Mesendoderm (in vitro differentiated cells): ENCODE data around the gene PTPRG.

ENCODE experiments used
- DNase-seq: peaks from one replicate; pipeline ENCODE4 v3.0.0; 2013
- H2AK5ac ChIP-seq: 2 replicates; pipeline ENCODE4 v1.6.1; 2013; ENCODE audit warnings: low read length, inconsistent platforms
- H2BK120ac ChIP-seq: 2 replicates; pipeline ENCODE4 v1.6.1; 2013; ENCODE audit warnings: low read depth, mild to moderate bottlenecking, low read length, moderate library complexity, mixed read lengths
- H2BK15ac ChIP-seq: replicated peaks from 2 replicates; pipeline ENCODE4 v1.6.1; 2013; ENCODE audit warnings: low read depth, mild to moderate bottlenecking, moderate library complexity
- H2BK5ac ChIP-seq: 2 replicates; pipeline ENCODE4 v1.6.1; 2013; ENCODE audit warnings: low read length, inconsistent platforms
- H3K18ac ChIP-seq: 2 replicates; pipeline ENCODE4 v1.6.1; 2013; ENCODE audit warnings: mild to moderate bottlenecking, low read length, mixed read lengths
- H3K23ac ChIP-seq: one replicate; pipeline ENCODE4 v1.6.1; 2013; ENCODE audit warnings: low read length
- H3K27ac ChIP-seq: 2 replicates; pipeline ENCODE4 v1.5.1; 2013; ENCODE audit warnings: low read depth, mild to moderate bottlenecking, inconsistent platforms, low read length, moderate library complexity
- H3K27me3 ChIP-seq: 2 replicates; pipeline ENCODE4 v1.6.1; 2013; ENCODE audit warnings: low read length, control low read depth, mild to moderate bottlenecking, inconsistent platforms; ENCODE audit not compliant: insufficient read depth, poor library complexity
- H3K36me3 ChIP-seq: 2 replicates; pipeline ENCODE4 v1.6.1; 2013; ENCODE audit warnings: low read length, inconsistent platforms; ENCODE audit not compliant: control insufficient read depth, insufficient read depth
- H3K4ac ChIP-seq: one replicate; pipeline ENCODE4 v1.6.1; 2013; ENCODE audit warnings: low read depth, mild to moderate bottlenecking, low read length, moderate library complexity
- H3K4me1 ChIP-seq: 2 replicates; pipeline ENCODE4 v1.6.1; 2013; ENCODE audit warnings: low read depth, low read length, inconsistent platforms; ENCODE audit not compliant: control insufficient read depth
- H3K4me2 ChIP-seq: 2 replicates; pipeline ENCODE4 v1.6.1; 2013; ENCODE audit warnings: low read length
- H3K4me3 ChIP-seq: 2 replicates; pipeline ENCODE4 v1.5.1; 2013; ENCODE audit warnings: mild to moderate bottlenecking, low read length
- H3K56ac ChIP-seq: one replicate; pipeline ENCODE4 v1.6.1; 2013; ENCODE audit warnings: low read length
- H3K79me1 ChIP-seq: 2 replicates; pipeline ENCODE4 v1.6.1; 2013; ENCODE audit warnings: low read length, inconsistent platforms
- H3K79me2 ChIP-seq: 2 replicates; pipeline ENCODE4 v1.6.1; 2013; ENCODE audit warnings: mild to moderate bottlenecking, low read length; ENCODE audit not compliant: control insufficient read depth, insufficient read depth
- H3K9ac ChIP-seq: 2 replicates; pipeline ENCODE4 v1.6.1; 2013; ENCODE audit warnings: low read length, inconsistent platforms
- H4K5ac ChIP-seq: one replicate; pipeline ENCODE4 v1.6.1; 2013; ENCODE audit warnings: low read length
- H4K8ac ChIP-seq: one replicate; pipeline ENCODE4 v1.6.1; 2013; ENCODE audit warnings: low read depth, mild to moderate bottlenecking, control low read depth, low read length, moderate library complexity
- WGBS: extraction: QIAGEN DNeasy Blood & Tissue Kit; methylation state at CpG from one replicate; pipeline ENCODE4 v1.1.7; 2013; ENCODE audit warnings: low lambda C conversion rate, missing lambda C conversion rate; ENCODE audit not compliant: insufficient coverage; ENCODE audit errors: extremely low coverage; 5-methylcytosine and 5-hydroxymethylcytosine counted together

Gene PTPRG

GRCh38 chr3:61645148-61645547, 83.8 kb downstream of the PTPRG start:
- no peaks in the 10 kb centered on the region for H3K36me3 ChIP-seq
- H3K27me3 ChIP-seq = no peaks in the 10 kb centered on the region
- H4K8ac ChIP-seq = no peak overlapping the region
- DNase-seq = no peak
- no CpG with 5 or more reads among the region's 2 CpGs for WGBS
- H3K56ac ChIP-seq = no peak overlapping the region
- no peak overlapping the region for H4K5ac ChIP-seq
- peaks cover 89% of the 10 kb centered on the region for H3K79me2 ChIP-seq
- H3K4me2 ChIP-seq = no peak overlapping the region
- no peak overlapping the region for H3K4me3 ChIP-seq
- no peak overlapping the region for H3K4ac ChIP-seq
- no peak overlapping the region for H2AK5ac ChIP-seq
- no peak overlapping the region for H2BK120ac ChIP-seq
- H3K27ac ChIP-seq = no peak overlapping the region
- no peak overlapping the region for H3K9ac ChIP-seq
- H3K18ac ChIP-seq = no peak overlapping the region
- H2BK15ac ChIP-seq = no peak overlapping the region
- H3K79me1 ChIP-seq = peaks cover 27% of the 10 kb centered on the region
- peaks cover 9% of the 10 kb centered on the region for H3K4me1 ChIP-seq
- H2BK5ac ChIP-seq = no peak overlapping the region
- H3K23ac ChIP-seq = no peak overlapping the region

DNA sequence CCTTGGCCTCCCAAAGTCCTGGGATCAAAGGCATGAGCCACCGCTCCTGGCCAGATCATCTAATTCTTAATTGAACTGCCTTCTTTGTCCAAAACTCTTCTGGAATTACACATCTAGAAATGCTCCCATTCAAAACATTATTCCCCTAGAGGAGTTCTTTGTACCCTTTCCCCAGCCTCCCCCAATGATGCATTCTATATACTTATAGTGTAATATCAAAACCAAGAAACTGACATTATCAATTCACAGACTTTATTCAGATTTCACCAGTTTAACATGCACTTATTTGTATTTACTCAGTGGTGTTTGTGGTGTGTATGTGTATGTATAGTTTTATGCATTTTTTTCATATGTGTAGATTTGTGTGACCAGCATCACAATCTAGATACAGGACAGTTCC, 85.0 kb downstream of the PTPRG start:
- no peaks in the 10 kb centered on the region for H3K27me3 ChIP-seq
- no peak overlapping the region for H3K18ac ChIP-seq
- no peak for DNase-seq
- H2BK120ac ChIP-seq = no peak overlapping the region
- H3K56ac ChIP-seq = no peak overlapping the region
- H2AK5ac ChIP-seq = no peak overlapping the region
- H3K4me3 ChIP-seq = no peak overlapping the region
- WGBS = no CpG with 5 or more reads among the region's 1 CpG
- no peak overlapping the region for H3K9ac ChIP-seq
- peaks cover 23% of the 10 kb centered on the region for H3K79me1 ChIP-seq
- H3K4me1 ChIP-seq = peaks cover 5% of the 10 kb centered on the region
- peaks cover 82% of the 10 kb centered on the region for H3K79me2 ChIP-seq
- H3K4me2 ChIP-seq = no peak overlapping the region
- H3K36me3 ChIP-seq = no peaks in the 10 kb centered on the region
- no peak overlapping the region for H3K4ac ChIP-seq
- no peak overlapping the region for H2BK5ac ChIP-seq
- H3K27ac ChIP-seq = no peak overlapping the region
- no peak overlapping the region for H4K8ac ChIP-seq
- H3K23ac ChIP-seq = no peak overlapping the region
- no peak overlapping the region for H4K5ac ChIP-seq
- H2BK15ac ChIP-seq = no peak overlapping the region

DNA sequence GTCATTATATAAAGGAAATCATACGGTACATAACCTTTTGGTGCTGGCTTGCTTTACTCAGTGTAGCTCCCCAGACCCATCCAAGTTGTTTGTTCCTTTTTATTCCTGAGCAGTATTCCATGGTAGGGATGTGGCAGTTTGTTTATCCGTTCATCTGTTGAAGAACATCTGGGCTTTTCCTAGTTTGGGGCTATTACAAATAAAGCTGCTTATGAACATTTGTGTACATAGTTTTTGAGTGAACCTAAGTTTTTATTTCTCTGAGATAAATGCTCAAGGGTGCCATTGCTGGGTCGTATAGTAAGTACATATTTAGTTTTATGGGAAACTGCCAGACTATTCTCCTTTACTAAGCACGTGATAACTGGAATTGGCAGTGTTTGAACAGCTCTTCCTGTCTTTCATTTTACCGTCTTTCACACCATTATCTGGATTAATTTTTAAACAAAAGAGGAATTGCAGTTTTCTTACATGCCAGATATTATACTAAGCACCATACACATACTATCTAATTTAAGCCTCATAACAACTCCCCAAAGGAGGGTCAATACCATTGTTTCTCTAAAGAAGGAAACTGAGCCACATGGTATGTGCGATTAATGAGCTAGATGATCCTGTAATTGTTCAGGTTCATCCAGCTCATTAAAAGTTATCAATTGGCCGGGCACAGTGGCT, 85.6 kb downstream of the PTPRG start:
- Histone ChIP-seq H3K4me1 (peaks cover 5% of the 10 kb centered on the region), H3K79me2 (peaks cover 81% of the 10 kb centered on the region), H3K18ac (no peak overlapping the region), H3K27ac (no peak overlapping the region), H3K79me1 (peaks cover 24% of the 10 kb centered on the region), H3K36me3 (no peaks in the 10 kb centered on the region), H3K23ac (no peak overlapping the region), H3K9ac (no peak overlapping the region), H3K4me3 (no peak overlapping the region), H3K27me3 (no peaks in the 10 kb centered on the region), H2AK5ac (no peak overlapping the region), H4K8ac (no peak overlapping the region), H3K56ac (no peak overlapping the region), H2BK15ac (no peak overlapping the region), H2BK5ac (no peak overlapping the region), H2BK120ac (no peak overlapping the region), H4K5ac (no peak overlapping the region), H3K4me2 (no peak overlapping the region), H3K4ac (no peak overlapping the region)
- WGBS = no CpG with 5 or more reads among the region's 7 CpGs
- DNase-seq = no peak

GRCh38 chr3:61648481-61648880, 87.1 kb downstream of the PTPRG start:
- no peaks in the 10 kb centered on the region for H3K27me3 ChIP-seq
- H3K4ac ChIP-seq = no peak overlapping the region
- H3K23ac ChIP-seq = no peak overlapping the region
- peaks cover 27% of the 10 kb centered on the region for H3K79me1 ChIP-seq
- no peak overlapping the region for H3K56ac ChIP-seq
- no peak overlapping the region for H2BK120ac ChIP-seq
- H2BK15ac ChIP-seq = no peak overlapping the region
- peaks cover 6% of the 10 kb centered on the region for H3K4me1 ChIP-seq
- no peak overlapping the region for H2AK5ac ChIP-seq
- no peak overlapping the region for H4K8ac ChIP-seq
- DNase-seq = no peak
- H3K9ac ChIP-seq = no peak overlapping the region
- H2BK5ac ChIP-seq = no peak overlapping the region
- no peak overlapping the region for H3K18ac ChIP-seq
- H3K27ac ChIP-seq = no peak overlapping the region
- no peak overlapping the region for H3K4me2 ChIP-seq
- peaks cover 80% of the 10 kb centered on the region for H3K79me2 ChIP-seq
- no peak overlapping the region for H4K5ac ChIP-seq
- no CpG with 5 or more reads among the region's 2 CpGs for WGBS
- no peak overlapping the region for H3K4me3 ChIP-seq
- no peaks in the 10 kb centered on the region for H3K36me3 ChIP-seq

- H3K4me3 ChIP-seq = no peak overlapping the region
- H3K56ac ChIP-seq = no peak overlapping the region
- H3K27me3 ChIP-seq = no peaks in the 10 kb centered on the region
- no peak overlapping the region for H2AK5ac ChIP-seq
- H3K18ac ChIP-seq = no peak overlapping the region
- no peak overlapping the region for H2BK15ac ChIP-seq
- peaks cover 29% of the 10 kb centered on the region for H3K79me1 ChIP-seq
- WGBS = no CpG with 5 or more reads among the region's 5 CpGs
- H3K27ac ChIP-seq = no peak overlapping the region
- H4K8ac ChIP-seq = no peak overlapping the region
- peak overlapping the region; percentile 36 for H3K4ac ChIP-seq
- H2BK5ac ChIP-seq = no peak overlapping the region
- H3K23ac ChIP-seq = no peak overlapping the region
- DNase-seq = no peak
- peaks cover 80% of the 10 kb centered on the region for H3K79me2 ChIP-seq
- H2BK120ac ChIP-seq = no peak overlapping the region
- no peak overlapping the region for H4K5ac ChIP-seq
- no peak overlapping the region for H3K4me2 ChIP-seq
- peaks cover 7% of the 10 kb centered on the region for H3K4me1 ChIP-seq
- no peaks in the 10 kb centered on the region for H3K36me3 ChIP-seq
- no peak overlapping the region for H3K9ac ChIP-seq
Measured at GRCh38 chr3:61649381-61650170, 88.2 kb downstream of the PTPRG start.
